ENCODE results near the gene NXPE3.
"Not testable (repeated sequence)": the region's sequence is repeated elsewhere in the genome, so short reads cannot be mapped to it uniquely, and the experiment has no call there.

The NXPE3 gene

DNA sequence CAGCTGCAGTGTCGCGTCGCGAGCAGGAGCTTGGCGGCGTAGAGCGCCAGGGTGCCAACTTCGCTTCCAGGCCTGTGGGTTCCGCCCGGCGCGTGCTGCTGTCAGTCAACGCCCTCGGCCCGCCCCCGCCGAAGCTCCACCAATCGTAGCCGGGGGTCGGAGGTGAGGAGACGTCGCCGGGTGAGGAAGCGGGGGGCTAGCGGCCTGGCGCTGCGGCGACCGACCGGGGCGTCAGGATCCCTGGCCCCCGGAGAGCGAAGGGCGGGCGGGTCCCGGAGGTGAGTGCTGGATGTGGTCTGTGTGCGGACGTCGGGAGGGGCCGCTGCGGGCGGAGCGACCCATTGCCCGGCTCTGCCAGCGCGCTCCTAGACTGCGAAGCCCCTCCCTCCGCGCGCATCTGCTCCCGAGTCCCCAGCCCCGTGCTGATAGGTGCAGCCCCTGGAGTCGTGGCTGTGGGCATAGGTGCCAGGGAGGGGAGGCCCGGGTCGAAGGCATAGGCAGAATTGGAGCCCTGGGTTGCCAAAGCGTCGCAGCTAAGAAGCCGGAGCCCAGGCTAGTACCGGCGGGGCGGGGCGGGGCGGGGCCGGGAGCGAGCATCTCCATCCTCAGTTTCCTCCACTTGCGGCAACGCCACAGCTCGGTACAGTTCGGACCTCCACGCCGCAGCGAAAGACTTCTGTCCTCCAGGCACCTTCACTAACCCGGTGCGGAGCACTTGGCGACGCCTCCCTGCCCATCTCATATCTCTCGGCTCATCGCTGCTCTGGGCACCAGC, at the start of gene NXPE3:
Gene NXPE3, plus strand, starts transcription at position 165 of the 775 bp plus-strand sequence. CDS start 6,386 bp downstream, outside the sequence.
- DNase-seq: peak; percentile 95 to 96

- DNase-seq: no peak
Measured at GRCh38 chr3:101729586-101729985, 49.4 kb upstream of the NXPE3 start.

DNA sequence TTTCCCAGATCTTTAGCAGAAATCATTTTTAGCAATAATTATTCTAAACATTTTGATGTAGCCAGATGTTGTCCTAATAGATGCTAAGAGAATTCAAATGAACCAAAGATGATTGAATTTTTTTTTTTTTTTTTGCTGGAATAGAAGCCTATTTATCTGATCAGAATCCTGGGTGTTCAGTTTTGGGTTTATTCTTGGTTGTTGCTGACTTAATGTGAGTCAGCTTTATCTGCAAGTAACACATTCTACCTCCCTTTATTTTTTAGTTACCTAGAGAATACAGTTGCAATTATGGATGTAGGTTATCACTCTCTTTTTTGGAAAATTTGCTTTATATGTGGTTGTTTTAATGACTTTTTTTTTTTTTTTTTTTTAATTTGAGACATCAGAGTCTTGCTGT, 48.2 kb upstream of the NXPE3 start:
- no peak for DNase-seq

DNA sequence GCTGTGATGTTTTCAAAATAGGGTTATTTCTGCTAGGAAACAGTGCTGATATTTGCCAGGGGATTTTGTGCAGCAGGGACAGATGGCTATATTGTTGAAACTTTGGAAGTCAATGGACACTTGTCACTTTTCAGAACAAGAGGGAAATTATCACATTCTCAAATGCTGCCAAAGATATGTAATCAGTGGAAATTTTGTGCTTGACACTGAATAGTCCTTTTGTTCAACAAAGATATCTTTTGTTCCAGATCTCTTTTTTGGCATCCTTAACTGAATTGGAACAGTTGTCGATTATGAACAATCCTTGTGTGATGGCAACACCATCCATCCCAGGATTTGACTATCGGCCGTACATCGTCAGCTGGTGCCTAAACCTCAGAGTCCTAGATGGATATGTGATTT, 46.8 kb upstream of the NXPE3 start:
- DNase-seq: no peak

DNA sequence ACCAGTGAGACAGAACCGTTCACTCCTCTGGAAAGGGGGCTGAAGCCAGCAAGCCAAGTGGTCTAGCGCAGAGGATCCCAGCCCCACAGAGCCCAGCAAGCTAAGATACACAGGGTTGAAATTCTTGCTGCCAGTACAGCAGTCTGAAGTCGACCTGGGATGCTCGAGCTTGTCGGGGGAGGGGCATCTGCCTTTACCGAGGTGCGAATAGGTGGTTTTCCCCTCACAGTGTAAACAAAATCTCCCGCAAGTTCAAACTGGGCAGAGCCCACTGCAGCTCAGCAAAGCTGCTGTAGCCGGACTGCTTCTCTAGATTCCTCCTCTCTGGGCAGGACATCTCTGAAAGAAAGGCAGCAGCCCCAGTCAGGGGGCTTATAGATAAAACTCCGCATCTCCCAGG, 43.2 kb upstream of the NXPE3 start:
- no peak for DNase-seq

DNA sequence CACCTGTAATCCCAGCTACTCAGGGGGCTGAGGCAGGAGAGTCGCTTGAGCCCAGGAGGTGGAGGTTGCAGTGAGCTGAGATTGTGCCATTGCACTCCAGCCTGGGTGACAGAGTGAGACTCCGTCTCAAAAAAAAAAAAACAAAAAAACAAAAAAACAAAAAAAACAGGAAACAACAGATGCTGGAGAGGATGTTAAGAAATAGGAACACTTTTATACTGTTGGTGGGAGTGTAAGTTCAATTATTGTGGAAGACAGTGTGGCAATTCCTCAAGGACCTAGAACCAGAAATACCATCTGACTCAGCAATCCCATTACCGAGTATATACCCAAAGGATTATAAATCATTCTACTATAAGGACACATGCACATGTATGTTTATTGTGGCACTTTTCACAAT, 37.1 kb upstream of the NXPE3 start:
- DNase-seq: not testable (repeated sequence)

- no peak for DNase-seq
Measured at GRCh38 chr3:101744811-101745210, 34.2 kb upstream of the NXPE3 start.

DNA sequence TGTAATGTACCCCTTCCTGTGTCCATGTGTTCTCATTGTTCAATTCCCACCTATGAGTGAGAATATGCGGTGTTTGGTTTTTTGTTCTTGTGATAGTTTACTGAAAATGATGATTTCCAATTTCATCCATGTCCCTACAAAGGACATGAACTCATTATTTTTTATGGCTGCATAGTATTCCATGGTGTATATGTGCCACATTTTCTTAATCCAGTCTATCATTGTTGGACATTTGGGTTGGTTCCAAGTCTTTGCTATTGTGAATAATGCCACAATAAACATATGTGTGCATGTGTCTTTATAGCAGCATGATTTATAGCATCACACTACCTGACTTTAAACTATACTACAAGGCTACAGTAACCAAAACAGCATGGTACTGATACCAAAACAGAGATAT, 33.1 kb upstream of the NXPE3 start:
- not testable (repeated sequence) for DNase-seq

GRCh38 chr3:101753386-101754113, 25.5 kb upstream of the NXPE3 start:
- DNase-seq: not testable (repeated sequence)

DNA sequence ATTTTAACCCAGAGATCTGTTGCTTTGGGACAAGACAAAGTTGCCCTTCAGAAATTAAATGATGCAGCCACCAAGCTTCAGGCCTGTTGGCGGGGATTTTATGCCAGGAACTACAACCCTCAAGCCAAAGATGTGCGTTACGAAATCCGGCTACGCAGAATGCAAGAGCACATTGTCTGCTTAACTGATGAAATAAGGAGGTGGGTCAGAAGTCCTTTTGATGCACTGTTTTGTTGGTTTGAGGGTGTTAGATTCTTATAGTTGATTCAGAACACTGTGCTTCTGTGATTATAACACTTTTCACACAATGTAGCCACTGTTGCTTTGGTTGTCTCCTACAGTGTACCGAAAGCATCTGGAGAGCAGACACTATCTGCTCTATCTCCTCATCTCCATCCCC, 20.8 kb upstream of the NXPE3 start:
- no peak for DNase-seq

DNA sequence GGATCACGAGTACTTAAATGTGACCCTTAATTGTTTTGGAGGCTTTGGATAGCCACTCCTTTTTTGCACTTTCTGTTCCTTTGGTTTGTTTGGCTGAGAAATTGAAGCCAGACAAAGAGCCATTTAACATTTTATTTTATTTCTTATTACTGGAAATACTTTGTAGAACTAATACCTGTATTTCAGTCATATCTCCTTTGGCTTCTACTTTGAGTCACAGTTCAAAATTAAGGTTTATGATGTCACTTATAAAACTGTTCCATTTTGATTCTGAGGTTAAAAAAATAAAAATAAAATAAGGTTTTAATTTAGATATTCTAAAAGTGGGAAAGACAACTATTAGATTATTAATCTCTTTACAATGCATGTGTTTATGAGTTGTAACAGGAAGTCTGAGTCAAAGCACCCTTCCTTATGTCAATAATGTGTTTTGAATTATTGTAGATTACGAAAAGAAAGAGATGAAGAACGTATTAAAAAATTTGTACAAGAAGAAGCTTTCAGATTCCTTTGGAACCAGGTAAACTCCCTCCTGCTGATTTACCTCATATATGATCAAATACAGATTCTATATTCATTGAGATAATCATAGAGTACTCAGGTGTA, 16.9 kb upstream of the NXPE3 start:
- no peak for DNase-seq

DNA sequence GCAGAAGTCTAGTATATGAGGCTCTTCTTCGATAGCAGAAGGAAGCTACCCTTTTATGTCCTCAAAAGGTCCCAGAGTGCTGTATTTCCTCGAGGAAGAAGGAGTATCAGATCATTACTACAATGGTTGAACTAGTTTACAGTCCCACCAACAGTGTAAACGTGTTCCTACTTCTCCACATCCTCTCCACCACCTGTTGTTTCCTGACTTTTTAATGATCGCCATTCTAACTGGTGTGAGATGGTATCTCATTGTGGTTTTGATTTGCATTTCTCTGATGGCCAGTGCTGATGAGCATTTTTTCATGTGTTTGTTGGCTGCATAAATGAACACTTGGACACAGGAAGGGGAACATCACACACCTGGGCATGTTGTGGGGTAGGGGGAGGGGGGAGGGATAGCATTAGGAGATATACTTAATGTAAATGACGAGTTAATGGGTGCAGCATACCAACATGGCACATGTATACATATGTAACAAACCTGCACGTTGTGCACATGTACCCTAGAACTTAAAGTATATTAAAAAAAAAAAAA, 1.2 kb upstream of the NXPE3 start:
- not testable (repeated sequence) for DNase-seq

DNA sequence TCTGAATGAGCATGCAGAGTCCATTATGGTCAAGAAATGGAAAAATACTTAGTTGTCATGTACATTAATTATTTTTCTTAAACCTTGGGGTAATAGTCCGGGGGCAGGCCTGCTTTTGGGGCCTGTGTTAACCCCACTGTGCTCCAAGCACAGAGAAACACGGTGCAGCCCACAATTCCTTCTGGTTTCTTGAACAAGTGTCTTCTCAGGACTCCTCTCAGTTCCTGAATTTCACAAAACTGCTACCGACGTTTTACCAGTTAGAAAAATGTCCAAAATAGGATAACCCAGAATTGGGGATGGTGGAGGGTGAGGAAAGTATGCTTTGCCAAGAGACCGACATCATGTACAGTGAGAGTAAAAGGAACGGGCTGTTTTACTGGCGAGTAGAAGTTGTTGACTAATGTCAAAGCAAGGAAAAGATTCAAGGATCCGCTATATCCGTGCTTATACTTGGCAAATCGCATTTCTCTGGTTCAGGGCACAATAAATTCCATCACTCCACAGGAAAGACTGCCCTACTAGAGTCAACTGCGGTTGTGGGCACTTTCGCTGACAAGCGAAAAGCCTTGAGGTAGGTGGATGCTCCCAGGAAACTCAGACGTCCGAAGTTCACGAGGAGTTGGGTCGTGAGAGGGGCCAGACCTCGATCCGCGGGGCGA, 495 bp upstream of the NXPE3 start:
- no peak for DNase-seq

DNA sequence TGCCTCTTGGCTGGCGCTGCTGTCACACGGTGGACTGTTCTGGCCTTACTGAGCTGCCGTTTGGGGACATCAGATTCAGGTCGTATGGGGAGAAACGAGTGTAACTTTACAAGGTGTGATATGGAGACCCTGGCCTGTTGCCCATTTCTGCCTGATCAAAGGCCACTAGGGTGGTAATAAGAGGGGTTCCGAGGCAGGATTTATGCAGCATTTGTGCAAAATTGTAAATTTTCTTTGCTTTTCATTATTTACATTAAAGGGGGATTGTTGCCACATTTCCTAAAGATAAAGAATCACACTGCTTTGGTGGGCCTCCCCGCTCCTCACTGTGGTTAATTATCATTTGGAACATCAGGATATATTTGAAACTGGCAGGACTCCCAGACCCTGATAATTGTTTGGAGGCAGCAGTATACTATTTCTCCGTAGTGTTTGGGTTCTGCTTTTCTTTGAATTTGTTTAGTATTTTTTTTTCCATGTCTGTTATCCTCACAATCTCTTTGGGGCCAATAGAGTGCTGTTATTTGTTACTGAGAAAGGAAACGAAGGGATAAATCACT, 891 bp downstream of the NXPE3 start:
- DNase-seq: no peak

DNA sequence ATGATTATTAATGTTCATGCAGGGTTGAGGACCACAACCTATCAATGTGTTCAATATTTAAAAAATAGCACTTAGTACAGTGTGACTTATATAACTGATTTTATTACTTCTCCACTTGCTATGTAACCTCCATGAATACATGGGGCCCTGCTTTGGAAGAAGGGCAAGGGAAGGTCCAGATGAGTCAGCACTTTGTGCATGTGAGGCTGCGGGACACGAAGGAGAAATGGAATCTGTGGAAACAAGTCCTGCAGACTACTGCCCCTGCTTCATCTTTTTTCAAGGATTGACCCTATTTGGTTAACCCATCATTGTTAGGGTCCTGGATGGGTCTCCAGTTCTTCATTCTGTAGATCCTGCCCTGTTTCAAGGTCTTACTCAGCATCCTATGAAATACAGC, 1.6 kb downstream of the NXPE3 start:
- no peak for DNase-seq

DNA sequence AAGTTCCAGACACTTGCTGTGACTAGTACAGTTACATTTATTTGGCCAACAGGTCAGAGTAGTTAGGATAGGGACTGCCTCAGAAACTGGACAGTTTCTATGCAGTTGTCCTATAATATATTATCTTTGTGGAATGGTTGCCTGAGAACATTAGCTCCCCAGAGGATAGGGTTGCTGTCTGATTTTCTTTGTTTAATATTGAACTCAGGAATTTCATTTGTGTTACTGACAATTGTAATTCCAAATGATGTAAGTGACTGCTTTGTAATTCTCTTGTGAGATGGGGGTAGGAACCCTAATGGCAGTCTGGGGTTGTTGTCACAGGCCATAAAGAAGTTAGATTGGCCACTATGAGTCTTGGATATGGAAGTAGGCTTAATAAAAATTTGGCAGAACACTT, 2.2 kb downstream of the NXPE3 start:
- DNase-seq: no peak

DNA sequence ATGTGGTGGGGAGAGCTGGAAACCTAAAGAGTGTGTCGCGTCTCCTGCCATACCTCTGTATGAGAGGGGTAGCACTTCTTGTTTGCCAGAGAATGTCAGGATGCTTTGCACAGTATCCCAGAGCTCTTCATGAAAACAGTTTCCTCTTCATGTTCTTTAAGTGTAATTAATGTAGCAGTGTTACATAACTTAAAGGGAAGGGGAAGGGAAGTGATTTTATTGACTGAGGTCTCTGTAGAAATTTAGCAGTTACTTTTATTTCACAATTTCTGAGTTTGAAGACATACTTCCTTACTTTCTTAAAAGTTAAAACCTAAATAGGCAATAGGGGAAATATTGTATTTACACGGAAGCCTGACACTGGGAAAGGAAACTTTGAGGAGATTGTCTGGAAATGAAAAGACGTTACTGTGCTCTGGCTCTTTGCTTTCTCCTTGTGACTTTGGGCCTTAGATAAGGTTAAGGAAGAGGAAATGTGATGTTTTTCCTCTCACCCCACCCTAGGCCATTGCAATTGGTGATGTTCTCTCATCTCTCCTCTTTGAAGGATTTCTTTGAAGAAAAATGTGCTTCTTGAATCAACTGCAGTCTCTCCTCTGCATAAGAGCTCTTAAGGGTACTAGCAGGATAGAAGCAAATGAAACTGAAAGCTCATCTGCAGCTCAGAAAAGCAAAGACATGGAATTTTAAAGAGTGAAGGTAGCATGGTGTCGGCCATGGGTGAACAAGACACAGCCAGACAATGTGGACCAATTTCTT, 6.0 kb downstream of the NXPE3 start:
- no peak for DNase-seq

DNA sequence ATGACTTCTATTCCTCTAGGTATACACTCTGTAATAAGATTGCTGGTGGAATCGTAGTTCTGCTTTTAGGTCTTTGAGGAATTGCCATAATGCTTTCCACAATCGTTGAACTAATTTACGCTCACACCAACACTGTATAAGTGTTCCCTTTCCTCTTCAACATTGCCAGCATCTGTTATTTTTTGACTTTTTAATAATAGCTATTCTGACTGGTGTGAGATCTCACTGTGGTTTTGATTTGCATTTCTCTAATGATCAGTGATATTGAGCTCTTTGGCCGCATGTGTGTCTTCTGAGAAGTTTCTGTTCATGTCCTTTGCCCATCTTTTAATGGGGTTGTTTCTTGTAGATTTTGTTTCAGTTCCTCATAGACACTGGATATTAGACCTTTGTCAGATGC, 12.8 kb downstream of the NXPE3 start:
- DNase-seq: no peak

DNA sequence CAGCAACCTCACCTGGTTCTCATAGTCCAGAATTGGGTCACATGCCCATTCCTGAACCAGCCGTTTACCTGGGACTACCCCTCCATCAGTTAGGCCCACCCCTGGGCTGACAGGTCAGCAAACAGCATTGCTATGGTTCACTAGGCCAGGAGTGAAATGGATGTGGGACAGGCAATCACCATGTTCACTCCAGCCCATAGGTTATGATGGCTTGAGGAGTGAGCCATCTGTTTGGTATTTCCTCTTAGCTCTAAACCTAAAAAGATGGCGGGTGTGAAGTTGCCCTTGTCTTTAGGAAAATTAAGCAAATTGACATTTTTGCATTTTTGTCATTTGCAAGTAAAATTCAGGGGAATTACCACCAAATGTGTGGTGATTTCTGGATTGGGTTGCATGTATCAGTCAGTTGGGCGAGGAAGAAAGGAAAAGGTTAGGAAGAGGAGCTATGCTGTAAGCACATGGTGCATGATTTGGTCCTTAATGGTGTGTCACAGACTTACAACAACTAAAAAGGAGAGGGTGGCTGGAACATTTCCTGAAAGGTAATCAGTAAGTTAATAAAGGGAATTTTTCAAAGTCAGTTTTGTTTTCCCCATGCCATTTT, 17.2 kb downstream of the NXPE3 start:
- DNase-seq: no peak

- no peak for DNase-seq
Measured at GRCh38 chr3:101801174-101801573, 22.2 kb downstream of the NXPE3 start.

GRCh38 chr3:101802179-101802578, 23.2 kb downstream of the NXPE3 start:
- no peak for DNase-seq
